Lung (tissue), 12 donors: Measurements from ENCODE around the gene DNAI4. TPM values are rescaled to one million over a fixed set of nuclear protein-coding genes. Genes with fewer than 3 reads are reported as not detected.
A peak's percentile ranks its signal among the peaks of the same experiment; 100 is the strongest.

Experiments
- ATAC-seq: fragments of 200-7000 bp; cut with Tn5 transposase; one replicate; pipeline ENCODE4 v1.9.1; 2020; ENCODE audit warnings: moderate number of reproducible peaks; ENCODE audit not compliant: insufficient read depth, low FRiP score
- DNase-seq, 3 donors: peaks; one replicate each; pipeline ENCODE4 v3.0.0-alpha.2; 2013 to 2017
- H3K27ac ChIP-seq, 2 donors: one replicate each; pipeline ENCODE4 v1.5.1; 2013; ENCODE audit warnings: mild to moderate bottlenecking in 2 of 2, moderate library complexity in 2 of 2, control low read depth in 1 of 2, inconsistent platforms in 1 of 2, low read depth in 1 of 2, low read length in 1 of 2
- H3K27me3 ChIP-seq, 3 donors: one replicate each; pipeline ENCODE4 v1.5.1; 2013; ENCODE audit warnings: low read length in 2 of 3; ENCODE audit not compliant: control insufficient read depth in 3 of 3, insufficient read depth in 3 of 3
- H3K36me3 ChIP-seq, 4 donors: one replicate each; pipeline ENCODE4 v1.5.1; 2013; ENCODE audit warnings: low read length in 4 of 4, mild to moderate bottlenecking in 1 of 4, moderate library complexity in 1 of 4; ENCODE audit not compliant: control insufficient read depth in 4 of 4, insufficient read depth in 4 of 4
- H3K4me1 ChIP-seq, 5 donors: one replicate each; pipeline ENCODE4 v1.5.1; 2013; ENCODE audit warnings: low read length in 5 of 5, mild to moderate bottlenecking in 2 of 5, moderate library complexity in 1 of 5; ENCODE audit not compliant: control insufficient read depth in 5 of 5, insufficient read depth in 5 of 5
- H3K4me3 ChIP-seq: one replicate; pipeline ENCODE4 v1.5.1; 2013; ENCODE audit warnings: mild to moderate bottlenecking, control low read depth, moderate library complexity
- H3K9ac ChIP-seq, 2 donors: one replicate each; pipeline ENCODE4 v1.5.1; 2013; ENCODE audit warnings: low read length in 2 of 2, control low read depth in 1 of 2; ENCODE audit not compliant: insufficient read depth in 1 of 2
- H3K9me3 ChIP-seq, 4 donors: one replicate each; pipeline ENCODE4 v1.5.1; 2013; ENCODE audit warnings: low read length in 3 of 4, mild to moderate bottlenecking in 1 of 4, moderate library complexity in 1 of 4; ENCODE audit not compliant: control insufficient read depth in 4 of 4, insufficient read depth in 3 of 4
- WGBS, 2 donors: extraction: QIAGEN DNeasy Blood & Tissue Kit; methylation state at CpG; one replicate each; pipeline ENCODE4 v1.1.7; 2013; 5-methylcytosine and 5-hydroxymethylcytosine counted together
- polyA plus RNA-seq, 2 donors: library from polyadenylated mRNA; stranded (reverse); fragments of 200-250 nt; gene quantifications; one replicate each; pipeline ENCODE4 v1.2.1, GENCODE V29; 2013
- total RNA-seq, 2 donors: library from RNA; depleted of rRNA in 1 of 2; stranded (reverse); fragments of >200 nt in 1 of 2; gene quantifications; one replicate each; pipeline ENCODE4 v1.2.1, GENCODE V29; 2014 to 2021
- TF ChIP-seq, protein P1 (sequence below): IDR thresholded peaks from 2 replicates; pipeline ENCODE4 v1.5.1; 2012; ENCODE audit warnings: mild to moderate bottlenecking; ENCODE audit errors: control extremely low read depth, extremely low read depth
- donor health status: control.
- donor health status: control.
- donor health status: Bipolar disorder and iron deficiency.
- donor health status: healthy.
- donor health status: DM: yes; HTN: yes; CAD: no.

DNAI4 gene
- total and polyA plus RNA-seq, 4 donors: 4.4 to 61.1 (median 15.5) TPM

DNA sequence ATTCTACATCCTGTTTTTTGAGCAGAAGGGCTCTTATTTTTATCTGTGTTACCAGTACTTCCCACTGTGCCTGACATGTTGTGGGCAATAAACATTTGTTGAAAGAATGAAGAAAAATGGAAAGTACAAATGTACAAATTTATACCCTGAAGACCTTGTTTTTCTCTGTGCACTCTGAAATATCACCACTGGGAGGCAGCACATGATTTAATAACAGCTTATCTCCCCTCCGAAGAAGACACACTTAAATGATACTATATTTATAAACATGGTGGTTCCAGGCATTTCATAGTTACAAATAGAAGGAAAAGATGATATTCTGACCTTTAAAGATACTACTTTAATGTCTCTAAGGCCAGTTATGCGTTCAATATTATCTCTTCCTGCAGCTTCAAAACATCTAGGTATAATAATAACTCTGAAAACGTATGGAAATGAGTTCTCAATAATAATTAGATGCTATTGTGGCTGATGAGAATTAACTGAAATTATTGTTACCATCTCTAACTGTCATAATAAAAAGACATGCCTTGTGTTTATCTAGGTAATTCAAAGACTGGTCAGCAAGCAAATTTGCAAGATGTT lies 159.6 kb downstream of the DNAI4 start:
- no peak overlapping the region for H3K27ac ChIP-seq
- H3K4me1 ChIP-seq: no peaks in the 10 kb centered on the region
- 19 to 24% methylated on average over 3 of the region's 3 CpGs for WGBS, 2 donors
- no peaks in the 10 kb centered on the region for H3K27me3 ChIP-seq
- ATAC-seq (no peak), DNase-seq (peak; percentile 45 to 74 (median 62))
- no peak overlapping the region for H3K9ac ChIP-seq
- no peaks in the 10 kb centered on the region for H3K9me3 ChIP-seq
- H3K4me3 ChIP-seq: no peak overlapping the region
- TF ChIP-seq, protein P1, sequence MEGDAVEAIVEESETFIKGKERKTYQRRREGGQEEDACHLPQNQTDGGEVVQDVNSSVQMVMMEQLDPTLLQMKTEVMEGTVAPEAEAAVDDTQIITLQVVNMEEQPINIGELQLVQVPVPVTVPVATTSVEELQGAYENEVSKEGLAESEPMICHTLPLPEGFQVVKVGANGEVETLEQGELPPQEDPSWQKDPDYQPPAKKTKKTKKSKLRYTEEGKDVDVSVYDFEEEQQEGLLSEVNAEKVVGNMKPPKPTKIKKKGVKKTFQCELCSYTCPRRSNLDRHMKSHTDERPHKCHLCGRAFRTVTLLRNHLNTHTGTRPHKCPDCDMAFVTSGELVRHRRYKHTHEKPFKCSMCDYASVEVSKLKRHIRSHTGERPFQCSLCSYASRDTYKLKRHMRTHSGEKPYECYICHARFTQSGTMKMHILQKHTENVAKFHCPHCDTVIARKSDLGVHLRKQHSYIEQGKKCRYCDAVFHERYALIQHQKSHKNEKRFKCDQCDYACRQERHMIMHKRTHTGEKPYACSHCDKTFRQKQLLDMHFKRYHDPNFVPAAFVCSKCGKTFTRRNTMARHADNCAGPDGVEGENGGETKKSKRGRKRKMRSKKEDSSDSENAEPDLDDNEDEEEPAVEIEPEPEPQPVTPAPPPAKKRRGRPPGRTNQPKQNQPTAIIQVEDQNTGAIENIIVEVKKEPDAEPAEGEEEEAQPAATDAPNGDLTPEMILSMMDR: peak; percentile 61
- no peaks in the 10 kb centered on the region for H3K36me3 ChIP-seq

Other genes starting within 250 kb of the DNAI4 start
- 10 to 100 TPM; 11.1 to 29.3 TPM for gene DYNLT5, start 172.4 kb downstream of the DNAI4 start, total RNA-seq
- 1 to 10 TPM; 3.0 to 4.5 TPM for gene DYNLT5, start 172.4 kb downstream of the DNAI4 start, polyA plus RNA-seq
- gene INSL5, start 123.6 kb downstream of the DNAI4 start, total RNA-seq: not detected
- not detected for gene INSL5, start 123.6 kb downstream of the DNAI4 start, polyA plus RNA-seq
- gene MIER1, start 134 bp upstream of the DNAI4 start, total RNA-seq: 10 to 100 TPM; 28.6 to 42.4 TPM
- 10 to 100 TPM; 12.6 to 14.4 TPM for gene MIER1, start 134 bp upstream of the DNAI4 start, polyA plus RNA-seq
- gene SLC35D1, start 129.3 kb upstream of the DNAI4 start, total RNA-seq: 10 to 100 TPM in 1 of 2 donors, 1 to 10 TPM in 1; 8.0 to 13.2 TPM
- 1 to 10 TPM; 1.5 to 3.4 TPM for gene SLC35D1, start 129.3 kb upstream of the DNAI4 start, polyA plus RNA-seq
- 10 to 100 TPM in 1 of 2 donors, 1 to 10 TPM in 1; 5.7 to 11.4 TPM for gene C1orf141, start 210.1 kb upstream of the DNAI4 start, total RNA-seq
- gene C1orf141, start 210.1 kb upstream of the DNAI4 start, polyA plus RNA-seq: under 1 TPM; 0.49 to 0.82 TPM
- gene IL23R, start 241.6 kb upstream of the DNAI4 start, total RNA-seq: under 1 TPM; 0.15 to 0.60 TPM
- under 1 TPM in 1 of 2 donors, not detected in 1; 0.03 TPM for gene IL23R, start 241.6 kb upstream of the DNAI4 start, polyA plus RNA-seq